ENCODE measurements around the gene DHRSX. TPM values are rescaled to one million over a fixed set of nuclear protein-coding genes. Genes with fewer than 3 reads are reported as not detected.

Gene DHRSX
- total RNA-seq (10 to 100 TPM; 29.2 to 31.3 TPM), polyA plus RNA-seq (ENCODE audit: insufficient read depth, low read depth, low replicate concordance) (15.3 TPM)
- long read RNA-seq, donor 1, transcript DHRSX-201 (7 exons, 2,571 nt): major isoform, 9 of 28 reads
- long read RNA-seq, donor 1, partial matches to known transcripts: 18 of 28 reads
- long read RNA-seq, donor 1, other reads (novel, unspliced or antisense): 0 of 28 reads
- long read RNA-seq, donor 2, partial matches to known transcripts: 10 of 13 reads
- long read RNA-seq, donor 2, other reads (novel, unspliced or antisense): 0 of 13 reads

GRCh38 chrX:2500803-2501558 lies at the start of gene DHRSX, which contains the start of gene ZBED1:
Gene DHRSX, minus strand, starts transcription at chrX:2500976. Its CDS starts 51 bp downstream, at chrX:2500925.
Gene ZBED1, minus strand, starts transcription at chrX:2500976. Its CDS starts 10,257 bp downstream, at chrX:2490719.
- intact Hi-C loops (cut with DNase I; ENCODE audit: low total_unique reads): no loop called here
- no peaks in the 10 kb centered on the region for H3K27me3 ChIP-seq
- H3K9me3 ChIP-seq: no peaks in the 10 kb centered on the region
- peak within 1 kb of the TSS; percentile 98 for H3K27ac ChIP-seq
- peaks cover 31% of the 10 kb centered on the region for H3K4me1 ChIP-seq
- 5% methylated on average over 29 of the region's 57 CpGs; no CpG with 5 or more reads in 1 of the 2 donors for WGBS, 2 donors
- TF ChIP-seq POLR2A (IDR thresholded peaks at IDR 0.05): no peak
- no peak for TF ChIP-seq CTCF (IDR thresholded peaks at IDR 0.05)
- H3K36me3 ChIP-seq (ENCODE audit: low read depth, missing control alignments): no peaks in the 10 kb centered on the region
- H3K4me3 ChIP-seq: peak within 1 kb of the TSS; percentile 88 to 91
- no peak for DNase-seq

- DNase-seq: no peak
- Histone ChIP-seq H3K4me1 (no peaks in the 10 kb centered on the region), H3K4me3 (no peak overlapping the region), H3K27ac (no peak overlapping the region), H3K9me3 (no peaks in the 10 kb centered on the region), H3K27me3 (no peaks in the 10 kb centered on the region), H3K36me3 (ENCODE audit: low read depth, missing control alignments) (no peaks in the 10 kb centered on the region)
- WGBS, 2 donors: 48 to 54% methylated on average over 7 of the region's 7 CpGs
- intact Hi-C loops (cut with DNase I; ENCODE audit: low total_unique reads): no loop called here
- TF ChIP-seq POLR2A (IDR thresholded peaks at IDR 0.05): no peak
- TF ChIP-seq CTCF (IDR thresholded peaks at IDR 0.05): no peak
Measured at GRCh38 chrX:2549876-2550275, 49.1 kb upstream of the DHRSX start.

- Histone ChIP-seq H3K27ac (no peak overlapping the region), H3K4me3 (no peak overlapping the region), H3K36me3 (ENCODE audit: low read depth, missing control alignments) (no peaks in the 10 kb centered on the region), H3K4me1 (no peaks in the 10 kb centered on the region), H3K27me3 (no peaks in the 10 kb centered on the region), H3K9me3 (no peaks in the 10 kb centered on the region)
- intact Hi-C loops (cut with DNase I; ENCODE audit: low total_unique reads): no loop called here
- TF ChIP-seq POLR2A (IDR thresholded peaks at IDR 0.05) (no peak), CTCF (IDR thresholded peaks at IDR 0.05) (no peak)
- 52 to 53% methylated on average over 11 of the region's 11 CpGs for WGBS, 2 donors
- DNase-seq: no peak
Measured at GRCh38 chrX:2548711-2549423, 48.1 kb upstream of the DHRSX start.

GRCh38 chrX:2547736-2548135 lies 47.0 kb upstream of the DHRSX start:
- no peaks in the 10 kb centered on the region for H3K36me3 ChIP-seq (ENCODE audit: low read depth, missing control alignments)
- H3K4me1 ChIP-seq: no peaks in the 10 kb centered on the region
- no peaks in the 10 kb centered on the region for H3K27me3 ChIP-seq
- no peak overlapping the region for H3K4me3 ChIP-seq
- no peak for DNase-seq
- TF ChIP-seq POLR2A (IDR thresholded peaks at IDR 0.05): no peak
- no peak for TF ChIP-seq CTCF (IDR thresholded peaks at IDR 0.05)
- intact Hi-C loops (cut with DNase I; ENCODE audit: low total_unique reads): no loop called here
- no peak overlapping the region for H3K27ac ChIP-seq
- no peaks in the 10 kb centered on the region for H3K9me3 ChIP-seq
- 81 to 97% methylated on average over 4 of the region's 4 CpGs for WGBS, 2 donors

Data from testis (tissue), 5 donors.